HepG2 (cell line): ENCODE measurements around the gene NSMF. TPM values are rescaled to one million over a fixed set of nuclear protein-coding genes. Genes with fewer than 3 reads are reported as not detected.
A peak's percentile ranks its signal among the peaks of the same experiment; 100 is the strongest.

Source experiments
- CBX2 ChIP-seq, 2 experiments: fragments of 200-600 bp in 1 of 2; sonication (generic); formaldehyde crosslinking in 1 of 2; IDR thresholded peaks; 2 replicates each; pipeline versions ENCODE4 v1.7.0 to v1.8.1; 2018 to 2022; ENCODE audit warnings: low read depth in 2 of 2, low read length in 1 of 2, mild to moderate bottlenecking in 1 of 2, missing genetic modification reagents in 1 of 2
- DR1 ChIP-seq: sonication (generic); formaldehyde crosslinking; IDR thresholded peaks from 2 replicates; pipeline ENCODE4 v1.8.0; 2021; ENCODE audit warnings: mild to moderate bottlenecking, missing genetic modification reagents, inconsistent platforms
- E2F5 ChIP-seq: sonication (generic); formaldehyde crosslinking; conservative IDR thresholded peaks from 2 replicates; pipeline ENCODE4 v1.4.0; 2020; ENCODE audit warnings: missing genetic modification reagents
- HNRNPH1 ChIP-seq: fragments of 200-400 bp; formaldehyde crosslinking; optimal IDR thresholded peaks from 2 replicates; pipeline ENCODE3; 2017; ENCODE audit warnings: mild to moderate bottlenecking, low read depth, low read length
- ISX ChIP-seq: sonication (generic); formaldehyde crosslinking; conservative IDR thresholded peaks from 2 replicates; pipeline ENCODE4 v1.5.0; 2020; ENCODE audit warnings: missing genetic modification reagents
- KLF11 ChIP-seq: IDR thresholded peaks from 2 replicates; pipeline ENCODE4 v1.6.1; 2016; ENCODE audit warnings: missing compliant biosample characterization
- NFATC3 ChIP-seq: sonication (generic); formaldehyde crosslinking; IDR thresholded peaks from 2 replicates; pipeline ENCODE4 v1.5.1; 2020; ENCODE audit warnings: mild to moderate bottlenecking, missing genetic modification reagents
- NR2C2 ChIP-seq: sonication (generic); formaldehyde crosslinking; IDR thresholded peaks from 2 replicates; pipeline ENCODE4 v1.4.0; 2020; ENCODE audit warnings: missing genetic modification reagents, mild to moderate bottlenecking, moderate library complexity, borderline replicate concordance
- NR2F1 ChIP-seq, 2 experiments: fragments of 450-650 bp in 1 of 2; formaldehyde crosslinking in 1 of 2; IDR thresholded peaks; 2 replicates each; pipeline versions ENCODE4 v1.5.0 to v1.6.1; 2016 to 2020; ENCODE audit warnings: mild to moderate bottlenecking in 1 of 2, missing compliant biosample characterization in 1 of 2, missing genetic modification reagents in 1 of 2, moderate library complexity in 1 of 2
- PAF1 ChIP-seq: IDR thresholded peaks from 2 replicates; pipeline ENCODE4 v1.6.1; 2016; ENCODE audit warnings: missing genetic modification reagents, missing compliant biosample characterization
- PHF5A ChIP-seq: IDR thresholded peaks from one replicate; pipeline ENCODE4 v1.6.1; 2018; ENCODE audit warnings: low read depth, missing genetic modification reagents; ENCODE audit not compliant: unreplicated experiment
- RAD21 ChIP-seq: fragments of 450-650 bp; formaldehyde crosslinking; IDR thresholded peaks from 2 replicates; pipeline ENCODE4 v1.5.0; 2020; ENCODE audit warnings: mild to moderate bottlenecking
- ZFP91 ChIP-seq: sonication (generic); formaldehyde crosslinking; IDR thresholded peaks from 2 replicates; pipeline ENCODE4 v1.9.0; 2022; ENCODE audit warnings: missing genetic modification reagents, mild to moderate bottlenecking, borderline replicate concordance
- ZHX1 ChIP-seq: sonication (generic); formaldehyde crosslinking; IDR thresholded peaks from 2 replicates; pipeline ENCODE4 v1.8.1; 2022; ENCODE audit warnings: low read depth, mild to moderate bottlenecking, missing genetic modification reagents
- ZNF138 ChIP-seq: sonication (generic); formaldehyde crosslinking; IDR thresholded peaks from 2 replicates; pipeline ENCODE4 v1.5.0; 2020; ENCODE audit warnings: mild to moderate bottlenecking, low read depth, missing genetic modification reagents
- ZNF343 ChIP-seq: sonication (generic); formaldehyde crosslinking; IDR thresholded peaks from 2 replicates; pipeline ENCODE4 v1.4.0; 2020; ENCODE audit warnings: mild to moderate bottlenecking, missing genetic modification reagents
- ZNF546 ChIP-seq: sonication (generic); formaldehyde crosslinking; conservative IDR thresholded peaks from 2 replicates; pipeline ENCODE4 v1.8.1; 2023; ENCODE audit warnings: mild to moderate bottlenecking, missing genetic modification reagents
- polyA plus RNA-seq, 8 experiments: library from polyadenylated mRNA; depleted of rRNA in 3 of 8; stranded (reverse) in 7 of 8; unstranded in 1 of 8; fragments of >200 nt; fragmentation: Illumina TruSeq in 4 of 8; extraction: Trizol in 4 of 8; gene quantifications; 2 replicates each; pipeline versions ENCODE4 v1.2.1 to v1.2.3, GENCODE V29; 2011 to 2016; ENCODE audit warnings: low read depth in 4 of 8, missing spikeins in 1 of 8, mixed read lengths in 1 of 8; ENCODE audit not compliant: insufficient read depth in 1 of 8
- total RNA-seq, 5 experiments: library from RNA; depleted of rRNA; stranded (reverse); fragments of >200 nt; fragmentation: Illumina TruSeq; extraction: Trizol; gene quantifications; 2 replicates each; pipeline ENCODE4 v1.2.3, GENCODE V29; 2016; ENCODE audit warnings: low read depth in 1 of 5
- TF ChIP-seq, protein P1 (sequence below): sonication (generic); formaldehyde crosslinking; IDR thresholded peaks from 2 replicates; pipeline ENCODE4 v1.4.0; 2020; ENCODE audit warnings: missing genetic modification reagents
- TF ChIP-seq, protein P2 (sequence below): sonication (generic); formaldehyde crosslinking; conservative IDR thresholded peaks from 2 replicates; pipeline ENCODE4 v1.4.0; 2020; ENCODE audit warnings: missing genetic modification reagents

The NSMF gene
- total and polyA plus RNA-seq, 2 of the 13 experiments (the other 11 are each of a cell fraction or from before 2014, with no cell fraction given): 44.3 to 183 TPM

- TF ChIP-seq, protein P1, sequence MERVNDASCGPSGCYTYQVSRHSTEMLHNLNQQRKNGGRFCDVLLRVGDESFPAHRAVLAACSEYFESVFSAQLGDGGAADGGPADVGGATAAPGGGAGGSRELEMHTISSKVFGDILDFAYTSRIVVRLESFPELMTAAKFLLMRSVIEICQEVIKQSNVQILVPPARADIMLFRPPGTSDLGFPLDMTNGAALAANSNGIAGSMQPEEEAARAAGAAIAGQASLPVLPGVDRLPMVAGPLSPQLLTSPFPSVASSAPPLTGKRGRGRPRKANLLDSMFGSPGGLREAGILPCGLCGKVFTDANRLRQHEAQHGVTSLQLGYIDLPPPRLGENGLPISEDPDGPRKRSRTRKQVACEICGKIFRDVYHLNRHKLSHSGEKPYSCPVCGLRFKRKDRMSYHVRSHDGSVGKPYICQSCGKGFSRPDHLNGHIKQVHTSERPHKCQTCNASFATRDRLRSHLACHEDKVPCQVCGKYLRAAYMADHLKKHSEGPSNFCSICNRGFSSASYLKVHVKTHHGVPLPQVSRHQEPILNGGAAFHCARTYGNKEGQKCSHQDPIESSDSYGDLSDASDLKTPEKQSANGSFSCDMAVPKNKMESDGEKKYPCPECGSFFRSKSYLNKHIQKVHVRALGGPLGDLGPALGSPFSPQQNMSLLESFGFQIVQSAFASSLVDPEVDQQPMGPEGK (CRISPR knock-in tag): peak; percentile 98; the same call in 1 of the 2 replicates
- TF ChIP-seq ZNF138 (CRISPR knock-in tag): no peak
- no peak; the same call in none of the 2 replicates for TF ChIP-seq RAD21
- TF ChIP-seq CBX2 (IDR thresholded peaks at IDR 0.05; ENCODE audit: low read depth, low read length): no peak
- TF ChIP-seq CBX2 (CRISPR knock-in tag; IDR thresholded peaks at IDR 0.05; ENCODE audit: low read depth): no peak
- TF ChIP-seq ZFP91: peak; percentile 94; the same call in 1 of the 2 replicates
- TF ChIP-seq PAF1 (CRISPR knock-in tag): peak; percentile 63; the same call in 1 of the 2 replicates
- TF ChIP-seq DR1 (CRISPR knock-in tag): peak; percentile 62; the same call in 1 of the 2 replicates
- peak; percentile 95 for TF ChIP-seq KLF11 (CRISPR knock-in tag)
- no peak for TF ChIP-seq ISX
- peak; percentile 93 for TF ChIP-seq ZHX1 (CRISPR knock-in tag)
- TF ChIP-seq HNRNPH1: no peak
- TF ChIP-seq E2F5 (CRISPR knock-in tag): no peak
- peak; percentile 65; the same call in 1 of the 2 replicates for TF ChIP-seq NR2C2 (CRISPR knock-in tag)
- TF ChIP-seq ZNF343: peak; percentile 73; the same call in 1 of the 2 replicates
- no peak; a peak in 1 of 4 replicates for TF ChIP-seq NR2F1 (CRISPR knock-in tag; IDR thresholded peaks at IDR 0.05)
- no peak for TF ChIP-seq NFATC3 (CRISPR knock-in tag)
- TF ChIP-seq ZNF546 (CRISPR knock-in tag): peak; percentile 90; the same call in 1 of the 2 replicates
- TF ChIP-seq, protein P2, sequence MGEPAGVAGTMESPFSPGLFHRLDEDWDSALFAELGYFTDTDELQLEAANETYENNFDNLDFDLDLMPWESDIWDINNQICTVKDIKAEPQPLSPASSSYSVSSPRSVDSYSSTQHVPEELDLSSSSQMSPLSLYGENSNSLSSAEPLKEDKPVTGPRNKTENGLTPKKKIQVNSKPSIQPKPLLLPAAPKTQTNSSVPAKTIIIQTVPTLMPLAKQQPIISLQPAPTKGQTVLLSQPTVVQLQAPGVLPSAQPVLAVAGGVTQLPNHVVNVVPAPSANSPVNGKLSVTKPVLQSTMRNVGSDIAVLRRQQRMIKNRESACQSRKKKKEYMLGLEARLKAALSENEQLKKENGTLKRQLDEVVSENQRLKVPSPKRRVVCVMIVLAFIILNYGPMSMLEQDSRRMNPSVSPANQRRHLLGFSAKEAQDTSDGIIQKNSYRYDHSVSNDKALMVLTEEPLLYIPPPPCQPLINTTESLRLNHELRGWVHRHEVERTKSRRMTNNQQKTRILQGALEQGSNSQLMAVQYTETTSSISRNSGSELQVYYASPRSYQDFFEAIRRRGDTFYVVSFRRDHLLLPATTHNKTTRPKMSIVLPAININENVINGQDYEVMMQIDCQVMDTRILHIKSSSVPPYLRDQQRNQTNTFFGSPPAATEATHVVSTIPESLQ (CRISPR knock-in tag): 0 out of 2 replicates have a peak, but pooled peaks have one; percentile 17
- TF ChIP-seq PHF5A (CRISPR knock-in tag): peak; percentile 83
Measured at GRCh38 chr9:137454597-137455358, 4.4 kb downstream of the NSMF start (continued).
